ENCODE data around the gene SPCS2.

The SPCS2 gene

DNA sequence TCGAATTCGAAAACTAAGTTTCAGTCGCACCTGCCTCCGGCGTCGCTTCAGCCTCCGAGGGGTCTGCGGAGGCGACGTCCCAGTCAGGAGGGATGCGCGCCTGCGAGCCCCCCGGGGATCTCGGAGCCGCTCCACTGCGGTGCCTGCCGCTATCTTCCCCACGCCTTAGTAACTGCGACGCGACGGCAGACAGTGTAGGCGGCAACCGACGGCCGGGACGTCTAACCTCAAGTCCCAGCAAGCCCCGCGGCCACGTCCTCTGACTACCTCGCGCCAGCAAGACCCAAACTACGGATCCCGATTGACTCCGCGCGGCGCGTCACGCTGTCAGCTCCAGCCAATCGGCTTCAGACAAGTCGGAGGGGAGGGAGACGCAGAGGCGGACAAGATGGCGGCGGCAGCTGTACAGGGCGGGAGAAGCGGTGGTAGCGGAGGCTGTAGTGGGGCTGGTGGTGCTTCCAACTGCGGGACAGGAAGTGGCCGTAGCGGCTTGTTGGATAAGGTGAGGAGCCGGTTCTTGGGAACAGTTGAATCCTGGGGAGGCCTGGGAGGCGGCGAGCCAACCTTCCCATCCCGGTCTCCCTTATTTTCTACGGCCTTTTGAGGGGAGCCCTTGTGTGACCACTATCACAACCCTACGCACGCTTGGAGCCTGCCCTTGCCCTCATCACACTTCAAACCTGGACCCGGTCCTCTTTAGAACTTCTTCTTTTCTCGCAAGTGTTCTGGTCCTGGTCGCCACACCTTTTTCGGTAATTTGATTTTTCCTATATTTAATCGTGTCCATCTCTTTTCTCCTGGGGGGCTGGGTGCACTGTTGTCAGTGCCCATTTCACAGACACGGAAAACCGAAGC lies at the start of gene SPCS2, which contains the start of gene XRRA1:
Gene SPCS2 (plus strand): TSS at position 369 of the 855 bp plus-strand sequence. CDS start 20 bp downstream, at position 389.
Gene XRRA1 (minus strand): TSS at position 194 of the 855 bp plus-strand sequence. CDS start 8,213 bp downstream, outside the sequence.
- peak; percentile 98 for DNase-seq

DNA sequence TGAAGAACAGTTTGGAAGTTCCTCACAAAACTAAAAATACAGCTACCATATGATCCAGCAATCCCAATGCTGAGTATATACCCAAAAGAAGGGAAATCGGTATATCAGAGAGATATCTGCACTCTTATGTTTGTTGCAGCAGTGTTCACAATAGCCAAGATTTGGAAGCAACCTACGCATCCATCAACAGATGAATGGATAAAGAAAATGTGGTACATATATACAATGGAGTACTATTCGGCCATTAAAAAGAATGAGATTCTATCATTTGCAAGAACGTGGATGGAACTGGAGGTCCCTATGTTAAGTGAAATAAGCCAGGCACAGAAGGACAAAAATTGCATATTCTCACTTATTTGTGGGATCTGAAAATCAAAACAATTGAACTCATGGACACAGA lies 46.7 kb upstream of the SPCS2 start:
- DNase-seq, result no peak

- no peak for DNase-seq
Observed at GRCh38 chr11:74905326-74905725, 43.7 kb upstream of the SPCS2 start.

DNA sequence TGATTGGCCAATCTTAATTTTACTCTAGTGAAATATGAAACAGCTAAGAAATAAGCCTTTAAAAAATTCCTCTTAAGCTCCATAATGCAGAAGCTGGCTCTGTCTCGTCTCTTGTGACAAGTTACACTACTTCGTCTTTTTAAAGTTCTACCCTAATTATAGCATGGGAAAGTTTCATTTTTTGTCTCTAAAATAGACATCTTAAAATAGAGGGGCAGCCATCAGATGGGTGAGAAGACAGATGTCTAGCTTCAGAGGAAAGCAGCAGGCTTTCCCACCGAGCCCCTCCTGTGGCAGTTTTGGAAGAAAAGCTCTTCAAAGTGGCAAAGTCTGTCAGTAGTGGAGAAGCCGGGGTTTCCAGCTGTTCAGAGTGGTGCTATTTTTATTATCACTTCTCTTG lies 39.7 kb upstream of the SPCS2 start:
- DNase-seq, result no peak

DNA sequence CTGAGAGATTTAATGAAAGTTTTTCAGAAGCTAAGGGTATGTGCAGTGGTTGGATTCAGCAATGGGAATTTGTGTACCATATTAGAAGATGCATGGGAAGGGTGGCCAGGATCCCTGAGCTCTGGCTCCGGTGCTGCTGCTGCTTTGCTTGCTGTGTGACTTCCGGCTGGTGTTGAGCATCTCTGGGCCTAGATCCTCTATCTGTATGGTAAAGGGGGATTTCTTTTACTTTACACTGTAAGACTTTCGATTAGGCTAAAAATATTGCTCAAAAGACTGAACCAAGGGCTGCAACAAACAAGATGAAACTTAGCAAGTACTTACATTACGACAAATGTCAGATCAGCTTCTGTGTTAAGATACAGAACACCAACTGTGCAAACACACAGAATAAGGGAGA lies 39.3 kb upstream of the SPCS2 start:
- no peak for DNase-seq

DNA sequence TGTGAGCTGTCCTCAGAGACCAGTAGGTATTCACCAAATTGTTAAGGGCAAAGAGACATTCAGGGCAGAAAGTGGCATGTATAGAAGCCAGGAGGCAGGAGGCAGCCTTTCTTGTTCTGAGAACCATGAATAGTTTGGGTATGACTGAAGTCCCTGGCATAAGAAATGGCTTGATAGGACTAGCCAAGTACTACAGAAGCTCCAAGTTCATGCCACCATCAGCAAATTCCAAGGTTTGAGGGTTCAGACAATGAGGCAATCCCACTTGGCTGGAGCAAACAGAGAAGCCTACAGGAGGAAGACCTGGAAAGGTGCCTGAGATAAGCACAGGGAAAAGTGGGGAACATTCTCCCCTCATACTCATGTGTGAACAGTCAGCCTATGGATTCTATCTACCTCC lies 25.9 kb upstream of the SPCS2 start:
- no peak for DNase-seq

GRCh38 chr11:74925281-74925680 lies 23.8 kb upstream of the SPCS2 start:
- DNase-seq, result no peak

DNA sequence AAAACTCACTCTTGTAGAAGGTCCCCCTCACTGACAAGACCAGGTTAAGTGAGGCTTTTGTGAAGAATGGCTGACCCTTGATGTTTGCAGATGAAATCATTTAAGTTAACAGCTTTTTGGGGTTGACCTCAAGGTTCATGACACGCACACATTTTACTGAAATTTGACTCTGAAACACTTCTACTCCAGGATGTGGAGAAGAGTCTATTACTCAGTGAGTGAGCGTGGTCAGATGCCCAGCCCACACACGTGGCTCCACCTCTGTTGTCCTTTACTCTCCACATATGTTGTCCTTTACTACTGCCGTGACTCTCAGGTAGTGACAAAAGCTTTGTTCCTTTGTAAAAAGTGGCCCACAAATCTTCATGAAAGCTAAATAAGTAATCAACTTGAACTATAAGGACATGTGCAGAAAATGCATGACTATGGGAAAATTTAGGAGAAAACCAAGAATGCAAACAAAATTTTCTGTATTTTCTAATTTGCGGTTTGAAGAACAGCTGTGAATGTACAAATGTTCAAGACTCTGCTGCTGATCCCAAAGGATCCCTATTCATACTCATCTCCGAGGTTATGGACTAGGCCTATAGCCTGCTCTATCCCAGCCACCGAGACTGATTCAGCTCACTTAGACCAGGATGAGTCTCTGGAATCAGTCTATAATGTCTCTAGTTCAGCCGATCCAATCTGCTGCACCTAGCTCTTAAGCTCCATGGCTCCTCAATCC lies 22.6 kb upstream of the SPCS2 start:
- no peak for DNase-seq

GRCh38 chr11:74927496-74927895 lies 21.6 kb upstream of the SPCS2 start:
- DNase-seq, result no peak

DNA sequence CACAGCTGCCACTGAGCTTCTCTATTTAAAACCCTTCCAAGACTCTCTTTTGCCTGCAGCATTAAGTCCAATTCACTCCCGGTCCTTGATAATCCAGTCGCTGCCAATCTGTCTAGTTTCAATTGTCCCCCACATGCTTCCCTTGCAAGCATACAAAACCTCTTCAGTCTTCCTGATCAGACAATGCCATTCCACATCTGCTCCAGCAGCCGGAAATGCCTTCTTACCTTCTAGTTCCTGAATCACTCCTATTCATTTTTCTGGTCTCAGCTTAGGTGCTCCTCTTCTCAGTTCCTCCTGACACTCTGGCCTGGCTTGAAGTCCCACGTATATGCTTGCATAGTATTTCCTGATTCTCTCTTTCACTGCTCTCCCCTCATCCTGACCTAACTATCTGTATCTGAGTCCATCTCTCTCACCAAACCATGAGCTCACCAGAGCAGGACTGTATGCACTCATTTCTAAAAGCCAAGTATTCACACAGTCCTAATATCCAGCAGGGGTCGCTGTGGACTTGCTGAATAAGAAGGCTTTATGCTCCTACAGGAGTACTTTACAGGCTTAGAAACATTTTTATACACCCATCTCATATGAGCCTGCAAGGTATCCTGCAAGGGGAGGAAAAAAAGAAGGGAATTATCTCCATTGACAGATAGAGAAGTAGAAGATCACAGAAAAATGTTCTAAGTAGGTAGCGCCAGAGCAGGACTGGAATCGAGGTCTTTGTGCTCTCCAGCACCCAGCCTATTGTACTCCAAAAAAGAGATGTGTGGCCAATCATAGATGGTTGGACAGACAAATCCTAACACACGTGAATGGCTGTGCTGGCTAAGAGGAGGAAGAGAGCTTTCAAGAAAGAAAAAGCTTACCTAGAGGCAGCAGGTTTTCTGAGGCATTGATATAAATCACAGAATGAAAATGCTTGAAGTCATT lies 19.4 kb upstream of the SPCS2 start:
- peak; percentile 75 for DNase-seq

DNA sequence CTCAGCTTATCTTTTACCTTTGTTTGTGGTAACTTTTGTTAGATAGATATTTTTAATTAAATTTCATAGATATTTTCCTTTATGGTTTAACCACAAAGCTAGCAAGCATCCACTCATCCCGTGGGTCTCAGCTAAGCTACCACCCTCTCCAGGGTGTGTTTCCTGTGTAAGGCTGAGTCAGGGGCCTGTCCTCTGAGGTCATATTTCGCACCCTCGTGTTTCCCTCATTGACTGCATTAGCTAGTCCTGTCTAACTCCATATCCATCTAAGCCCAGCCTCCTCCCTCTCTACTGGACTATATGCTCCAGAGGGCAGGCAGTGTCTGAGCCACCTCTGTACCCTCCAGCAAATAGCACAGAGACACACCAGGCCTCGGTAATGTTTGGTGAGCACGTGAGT lies 16.9 kb upstream of the SPCS2 start:
- no peak for DNase-seq

- no peak for DNase-seq
Observed at GRCh38 chr11:74932797-74933196, 16.3 kb upstream of the SPCS2 start.

DNA sequence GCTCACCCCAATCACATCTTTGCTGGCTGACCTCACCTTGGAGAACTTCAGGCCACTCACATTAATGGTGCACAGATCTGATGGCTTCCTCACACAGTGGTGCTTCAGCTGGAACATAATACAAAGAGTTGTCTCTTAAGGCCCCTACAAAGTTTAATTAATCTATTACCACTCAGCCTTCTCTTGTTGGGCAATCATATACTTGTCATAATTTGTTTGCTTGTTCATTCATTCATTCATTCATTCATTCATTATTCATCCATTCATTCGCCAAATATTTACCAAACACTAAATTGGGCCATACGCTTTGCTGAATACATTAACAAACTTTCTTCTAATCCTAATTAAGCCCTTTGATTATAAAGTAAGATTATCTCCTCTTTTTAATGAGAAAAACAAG lies 15.3 kb upstream of the SPCS2 start:
- DNase-seq, result no peak

DNA sequence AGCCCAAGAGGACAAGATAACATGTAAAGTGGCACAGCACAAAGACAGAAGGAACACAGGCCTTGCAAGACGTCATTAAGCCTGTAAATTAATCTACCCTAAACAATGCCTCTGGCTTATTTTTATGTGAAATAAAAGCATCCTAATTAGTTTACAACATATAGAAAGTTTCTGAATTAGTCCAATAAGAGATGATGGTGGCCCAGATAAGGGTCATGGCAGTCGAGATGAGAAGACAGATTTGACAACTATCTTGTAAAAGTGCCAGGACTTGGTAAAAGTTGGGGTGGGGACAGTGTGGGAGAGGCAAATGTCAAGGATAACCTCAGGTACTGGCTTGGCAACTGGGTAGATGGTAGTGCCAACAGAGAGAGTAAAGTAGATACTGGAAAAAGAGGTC lies 13.8 kb upstream of the SPCS2 start:
- DNase-seq, result no peak

DNA sequence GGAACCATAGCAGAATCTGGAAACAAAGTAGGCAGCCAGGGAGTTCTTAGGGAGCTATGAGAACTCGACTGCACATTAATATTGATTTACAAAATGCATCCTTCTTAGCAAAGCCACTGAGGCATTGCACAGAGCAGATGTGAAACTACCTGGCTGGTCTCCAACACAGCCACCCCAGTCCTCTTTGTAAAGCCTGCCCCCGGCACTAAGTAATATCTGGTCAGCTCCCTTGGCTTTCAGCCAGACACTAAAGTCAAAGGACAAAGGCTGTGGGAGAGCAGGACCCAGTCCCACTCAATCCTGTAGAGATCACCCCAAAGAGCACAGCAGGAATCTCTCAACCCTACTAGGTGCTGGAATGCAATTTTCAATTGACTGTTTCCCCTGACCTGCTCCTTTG lies 13.0 kb upstream of the SPCS2 start:
- DNase-seq, result no peak

- DNase-seq, result no peak
Observed at GRCh38 chr11:74936976-74937375, 12.1 kb upstream of the SPCS2 start.

GRCh38 chr11:74937696-74938475 lies 11.2 kb upstream of the SPCS2 start:
- no peak for DNase-seq

DNA sequence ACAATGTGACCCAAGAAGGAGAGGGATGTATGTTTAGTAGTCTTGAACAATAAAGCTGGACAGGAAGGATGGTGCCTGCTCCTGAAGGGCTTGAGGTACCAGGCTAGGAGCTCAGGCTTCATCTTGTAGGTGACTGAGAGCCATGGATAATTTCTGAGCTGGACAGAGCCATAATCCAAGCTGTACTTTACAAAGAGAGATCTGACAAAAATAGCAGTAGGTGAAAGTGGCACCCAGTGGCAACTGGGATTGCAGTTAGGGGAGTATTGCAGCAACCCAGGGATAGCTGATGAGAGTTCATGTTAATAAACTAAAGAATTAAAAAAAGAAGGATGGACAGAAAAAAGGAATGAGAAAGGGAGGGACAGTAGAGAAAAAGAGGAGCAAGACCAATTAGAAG lies 7.6 kb upstream of the SPCS2 start:
- DNase-seq, result no peak

DNA sequence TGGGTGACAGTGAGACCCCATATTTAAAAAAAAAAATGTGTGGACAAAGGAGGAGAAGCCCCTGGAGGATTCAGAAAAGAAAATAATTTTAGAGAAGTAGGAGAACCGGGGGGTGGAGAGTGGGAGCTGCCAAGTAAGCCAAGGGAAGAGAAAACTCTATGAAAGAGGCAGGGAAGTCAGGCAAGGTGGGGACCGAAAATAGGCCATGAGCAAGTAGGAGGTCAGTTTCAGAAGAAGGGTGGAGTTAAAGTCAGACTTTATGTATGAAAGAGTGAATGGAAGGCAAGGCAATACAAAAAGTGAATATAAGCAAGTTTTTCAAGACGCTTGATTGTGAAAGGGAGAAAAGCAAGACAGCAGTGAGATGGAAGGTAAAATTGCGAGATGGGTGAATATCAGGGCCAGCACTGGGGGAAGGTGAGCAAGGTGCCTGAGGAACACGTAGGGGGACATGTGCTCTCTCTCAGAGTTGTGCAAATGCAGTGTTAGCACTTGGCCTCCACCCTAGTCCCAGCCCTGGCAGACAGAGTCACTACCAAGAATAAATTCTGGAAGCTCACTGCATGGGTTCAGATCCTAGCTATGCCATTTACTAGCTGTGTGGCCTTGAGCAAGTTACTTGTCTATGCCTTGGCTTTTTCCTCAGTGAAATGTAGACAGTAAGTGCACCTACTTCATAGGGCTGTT lies 6.8 kb upstream of the SPCS2 start:
- no peak for DNase-seq

DNA sequence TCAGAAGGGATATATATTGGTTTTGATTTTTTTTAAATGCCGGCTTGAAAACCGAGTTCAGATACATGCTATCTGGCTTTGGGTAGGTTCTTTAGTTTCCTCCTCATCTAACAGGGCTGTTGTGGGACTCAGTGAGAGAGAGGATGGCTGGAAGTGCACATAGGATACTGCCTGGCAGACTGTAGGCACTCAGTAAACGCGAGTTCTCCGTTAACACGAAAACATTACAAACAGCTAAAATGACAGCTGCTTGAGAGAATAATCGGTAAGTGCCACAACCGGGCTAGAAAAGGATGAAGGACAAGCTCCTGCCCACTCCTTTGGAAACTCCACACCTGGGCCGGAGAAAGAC lies 544 bp upstream of the SPCS2 start:
- DNase-seq, result no peak

GRCh38 chr11:74949753-74950137 lies 679 bp downstream of the SPCS2 start:
- DNase-seq, result no peak

All from CD4-positive, alpha-beta T cell treated with Interleukin-12 subunit alpha and Interleukin-12 subunit beta, for 1 hour (primary cell).